PFSK-1 (cell line): ENCODE measurements around the gene RERE.

Experiments
- FOXP2 ChIP-seq: optimal IDR thresholded peaks from 2 replicates; pipeline ENCODE3; 2011; ENCODE audit warnings: borderline replicate concordance, control low read depth, inconsistent platforms; ENCODE audit not compliant: insufficient read depth; ENCODE audit errors: extremely low read length, extremely low read depth
- POLR2AphosphoS5 ChIP-seq: IDR thresholded peaks from 2 replicates; pipeline ENCODE4 v1.6.1; 2012; ENCODE audit warnings: low read depth, mild to moderate bottlenecking, control low read depth, low read length, moderate library complexity
- SIN3A ChIP-seq: IDR thresholded peaks from 2 replicates; pipeline ENCODE4 v1.6.1; 2012; ENCODE audit warnings: mild to moderate bottlenecking, low read length, moderate library complexity, borderline replicate concordance; ENCODE audit not compliant: insufficient read depth
- TAF1 ChIP-seq: IDR thresholded peaks from 2 replicates; pipeline ENCODE4 v1.6.1; 2012; ENCODE audit warnings: low read length, control low read depth, borderline replicate concordance; ENCODE audit not compliant: insufficient read depth
- TF ChIP-seq, protein P1 (sequence below), 2 experiments: IDR thresholded peaks; 2 replicates each; pipeline versions ENCODE4 v1.6.1 to v1.8.0; 2011 to 2012; ENCODE audit warnings: low read depth in 2 of 2, low read length in 2 of 2, control low read depth in 1 of 2, inconsistent platforms in 1 of 2, mild to moderate bottlenecking in 1 of 2, moderate library complexity in 1 of 2; ENCODE audit not compliant: insufficient read depth in 1 of 2

RERE gene

DNA sequence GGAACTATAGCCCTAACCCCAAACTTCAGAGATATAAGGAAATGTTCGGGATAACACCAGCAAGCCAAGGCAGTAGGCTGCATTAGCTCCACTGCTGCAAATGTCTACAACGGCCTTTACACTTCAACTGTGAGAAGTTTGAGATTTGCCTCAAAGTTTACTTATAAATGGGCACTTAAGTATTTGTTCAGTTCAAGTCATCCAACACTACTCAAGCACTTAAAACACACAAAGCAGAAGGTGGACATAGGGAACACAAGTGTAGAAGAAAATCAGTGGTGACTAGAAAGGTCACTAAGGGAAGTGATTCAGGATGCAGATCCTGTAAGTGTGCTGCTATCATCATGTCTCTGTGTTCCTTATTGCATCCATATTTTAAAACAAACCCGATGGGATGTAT, 278.9 kb downstream of the RERE start:
- TF ChIP-seq TAF1 (no peak), SIN3A (no peak), POLR2AphosphoS5 (no peak), FOXP2 (no peak)
- TF ChIP-seq, protein P1, sequence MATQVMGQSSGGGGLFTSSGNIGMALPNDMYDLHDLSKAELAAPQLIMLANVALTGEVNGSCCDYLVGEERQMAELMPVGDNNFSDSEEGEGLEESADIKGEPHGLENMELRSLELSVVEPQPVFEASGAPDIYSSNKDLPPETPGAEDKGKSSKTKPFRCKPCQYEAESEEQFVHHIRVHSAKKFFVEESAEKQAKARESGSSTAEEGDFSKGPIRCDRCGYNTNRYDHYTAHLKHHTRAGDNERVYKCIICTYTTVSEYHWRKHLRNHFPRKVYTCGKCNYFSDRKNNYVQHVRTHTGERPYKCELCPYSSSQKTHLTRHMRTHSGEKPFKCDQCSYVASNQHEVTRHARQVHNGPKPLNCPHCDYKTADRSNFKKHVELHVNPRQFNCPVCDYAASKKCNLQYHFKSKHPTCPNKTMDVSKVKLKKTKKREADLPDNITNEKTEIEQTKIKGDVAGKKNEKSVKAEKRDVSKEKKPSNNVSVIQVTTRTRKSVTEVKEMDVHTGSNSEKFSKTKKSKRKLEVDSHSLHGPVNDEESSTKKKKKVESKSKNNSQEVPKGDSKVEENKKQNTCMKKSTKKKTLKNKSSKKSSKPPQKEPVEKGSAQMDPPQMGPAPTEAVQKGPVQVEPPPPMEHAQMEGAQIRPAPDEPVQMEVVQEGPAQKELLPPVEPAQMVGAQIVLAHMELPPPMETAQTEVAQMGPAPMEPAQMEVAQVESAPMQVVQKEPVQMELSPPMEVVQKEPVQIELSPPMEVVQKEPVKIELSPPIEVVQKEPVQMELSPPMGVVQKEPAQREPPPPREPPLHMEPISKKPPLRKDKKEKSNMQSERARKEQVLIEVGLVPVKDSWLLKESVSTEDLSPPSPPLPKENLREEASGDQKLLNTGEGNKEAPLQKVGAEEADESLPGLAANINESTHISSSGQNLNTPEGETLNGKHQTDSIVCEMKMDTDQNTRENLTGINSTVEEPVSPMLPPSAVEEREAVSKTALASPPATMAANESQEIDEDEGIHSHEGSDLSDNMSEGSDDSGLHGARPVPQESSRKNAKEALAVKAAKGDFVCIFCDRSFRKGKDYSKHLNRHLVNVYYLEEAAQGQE (IDR thresholded peaks at IDR 0.05; ENCODE audit: insufficient read depth in 1 of 2, low read depth in 2 of 2, low read length in 2 of 2) = no peak

DNA sequence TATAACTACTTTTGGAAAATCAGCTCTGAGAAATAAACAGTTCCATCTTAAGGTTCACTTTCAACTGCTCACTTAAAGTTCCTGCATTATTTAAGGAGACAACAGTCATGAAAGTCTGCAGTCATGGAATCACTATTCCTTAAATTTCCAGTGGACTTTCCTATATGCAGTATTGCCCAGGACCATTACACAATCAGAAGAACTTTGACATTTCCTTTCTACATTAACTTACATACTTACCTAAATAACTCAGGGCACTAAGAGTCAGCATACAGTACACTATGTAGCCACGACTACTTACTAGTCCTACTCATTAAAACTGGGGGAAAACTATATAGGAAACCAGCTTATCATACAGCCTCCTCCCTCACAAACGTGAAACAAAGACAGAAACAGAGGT, 279.4 kb downstream of the RERE start:
- TF ChIP-seq SIN3A (no peak), TAF1 (no peak), POLR2AphosphoS5 (no peak), FOXP2 (no peak)
- TF ChIP-seq, protein P1 (IDR thresholded peaks at IDR 0.05; ENCODE audit: insufficient read depth in 1 of 2, low read depth in 2 of 2, low read length in 2 of 2) = no peak

DNA sequence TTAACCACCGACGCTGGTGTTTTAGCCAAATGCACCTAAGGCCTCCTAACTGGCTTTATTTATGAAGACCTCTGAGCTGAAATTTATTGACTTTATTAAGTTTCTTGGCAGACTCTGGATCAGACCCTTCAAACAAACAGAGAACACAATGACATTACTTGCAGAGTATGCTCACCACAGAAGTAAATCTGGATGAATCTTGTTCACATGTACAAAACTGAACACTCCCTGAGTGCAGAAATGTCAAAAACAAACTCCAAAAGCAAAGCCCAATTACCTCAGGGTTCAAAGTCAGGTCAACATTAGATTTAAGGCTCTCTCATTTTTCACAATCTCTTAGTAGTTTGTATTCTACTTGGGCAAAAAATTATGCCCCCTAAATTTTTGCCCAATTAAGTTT, 280.9 kb downstream of the RERE start:
- TF ChIP-seq, protein P1 (IDR thresholded peaks at IDR 0.05; ENCODE audit: insufficient read depth in 1 of 2, low read depth in 2 of 2, low read length in 2 of 2) = no peak
- TF ChIP-seq POLR2AphosphoS5 = no peak
- no peak for TF ChIP-seq FOXP2
- no peak for TF ChIP-seq TAF1
- TF ChIP-seq SIN3A = no peak

DNA sequence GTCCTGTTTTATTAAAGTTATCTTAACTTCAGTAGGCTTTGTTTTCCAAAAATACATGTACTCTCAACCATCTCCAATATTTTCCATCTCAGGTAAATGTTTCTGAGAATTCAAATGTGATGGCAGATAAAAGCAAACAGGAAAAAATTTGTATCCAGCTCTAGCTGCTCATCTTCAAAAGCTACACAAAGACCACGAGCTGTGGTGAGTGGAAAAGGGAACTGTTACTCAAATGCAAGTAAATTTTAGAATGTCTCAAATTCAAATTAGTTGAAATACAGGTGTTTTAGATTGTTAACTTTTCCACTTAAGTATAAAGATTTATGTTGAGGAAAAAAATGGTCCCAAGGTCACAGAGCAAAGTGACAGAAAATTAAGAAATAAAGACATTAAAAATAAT, 283.5 kb downstream of the RERE start:
- no peak for TF ChIP-seq POLR2AphosphoS5
- TF ChIP-seq, protein P1 (IDR thresholded peaks at IDR 0.05; ENCODE audit: insufficient read depth in 1 of 2, low read depth in 2 of 2, low read length in 2 of 2) = no peak
- TF ChIP-seq FOXP2 = no peak
- TF ChIP-seq SIN3A = no peak

DNA sequence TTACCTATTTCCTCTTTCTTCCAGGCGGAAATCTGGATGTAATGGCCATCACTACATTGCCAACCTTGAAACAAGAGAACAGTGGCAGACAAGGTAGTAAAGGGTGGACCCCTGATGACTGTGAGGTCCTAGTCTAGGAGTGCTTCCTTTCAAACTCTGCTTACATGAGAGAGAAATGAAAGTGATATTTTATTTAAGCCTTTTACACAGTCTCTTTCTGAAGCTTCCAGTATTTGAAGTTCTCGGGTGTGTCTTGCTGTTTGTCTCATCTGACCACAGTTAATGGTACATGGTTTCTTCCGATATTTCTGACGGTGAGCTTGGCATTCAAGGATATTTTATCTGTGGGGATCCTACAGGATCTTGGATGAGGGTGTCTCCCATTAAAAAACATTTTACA, 284.3 kb downstream of the RERE start:
- TF ChIP-seq POLR2AphosphoS5 (no peak), FOXP2 (no peak), SIN3A (no peak), TAF1 (no peak)
- TF ChIP-seq, protein P1 (IDR thresholded peaks at IDR 0.05; ENCODE audit: insufficient read depth in 1 of 2, low read depth in 2 of 2, low read length in 2 of 2) = no peak
